HCT116 (cell line): ENCODE results near the gene CDC42BPB. TPM values are rescaled to one million over a fixed set of nuclear protein-coding genes. Genes with fewer than 3 reads are reported as not detected.

ENCODE experiments used
- ATAC-seq: fragments of 200-7000 bp; cut with Tn5 transposase; 2 replicates; pipeline ENCODE4 v1.9.1; 2020; ENCODE audit warnings: mild to moderate bottlenecking, moderate library complexity
- BruUV-seq: library from RNA; stranded (reverse); fragments of 400-500 nt; replicated peaks from 2 replicates; lab custom pipeline; 2021; lab: Mats Ljungman, UMichigan
- CTCF ChIA-PET: fragments of 300-600 bp; sonication (Branson Sonifier 250); formaldehyde crosslinking; loops from one replicate; lab custom pipeline; 2021; ENCODE audit warnings: antibody characterized with exemption; lab: Charles Lee
- POLR2A ChIA-PET: fragments of 300-600, 350-600 bp; sonication (Branson Sonifier 250); formaldehyde crosslinking; loops from one replicate; lab custom pipeline; 2021; ENCODE audit warnings: antibody characterized with exemption; lab: Charles Lee
- RAD21 ChIA-PET, 2 experiments: fragments of 300-600 bp; sonication (Branson Sonifier 250); formaldehyde crosslinking; loops; one replicate each; lab custom pipeline; 2023; ENCODE audit warnings: low total read pairs in 2 of 2; ENCODE audit not compliant: uncharacterized antibody in 2 of 2, unreplicated experiment in 2 of 2, low non-redundant PET in 1 of 2; lab: Charles Lee
- DNase-seq: peaks from one replicate; pipeline ENCODE4 v3.0.0-alpha.2; 2010; ENCODE audit warnings: low read depth, low spot score
- H2AFZ ChIP-seq: fragments of 200-600 bp; shearing (Covaris generic), sonication (generic); 2 replicates; pipeline ENCODE4 v1.6.1; 2017; ENCODE audit warnings: low read depth, mixed run types, mixed read lengths, antibody characterized with exemption, low read length; ENCODE audit not compliant: poor library complexity, severe bottlenecking
- H3K27ac ChIP-seq: 2 replicates; pipeline ENCODE4 v1.5.1; 2012; ENCODE audit warnings: low read depth, low read length
- H3K27me3 ChIP-seq: fragments of 200-600 bp; sonication (generic); 2 replicates; pipeline ENCODE4 v1.6.1; 2016; ENCODE audit warnings: mixed run types, low read length, mixed read lengths; ENCODE audit not compliant: insufficient read depth
- H3K36me3 ChIP-seq, 2 experiments: fragments of 200-500 bp in 1 of 2; fragments of 200-600 bp in 1 of 2; sonication (Bioruptor generic) in 1 of 2; sonication (generic) in 1 of 2; 2 replicates each; pipeline versions ENCODE4 v1.5.1 to v1.6.1; 2014 to 2016; ENCODE audit warnings: low read length in 2 of 2, inconsistent platforms in 1 of 2, mixed read lengths in 1 of 2, mixed run types in 1 of 2; ENCODE audit not compliant: insufficient read depth in 2 of 2, control insufficient read depth in 1 of 2
- H3K4me1 ChIP-seq, 2 experiments: fragments of 200-600 bp in 1 of 2; sonication (generic) in 1 of 2; 2 replicates each; pipeline versions ENCODE4 v1.5.1 to v1.6.1; 2012 to 2017; ENCODE audit warnings: low read length in 2 of 2, inconsistent platforms in 1 of 2, mild to moderate bottlenecking in 1 of 2, mixed read lengths in 1 of 2, mixed run types in 1 of 2, moderate library complexity in 1 of 2; ENCODE audit not compliant: insufficient read depth in 2 of 2, control insufficient read depth in 1 of 2
- H3K4me2 ChIP-seq: fragments of 200-600 bp; sonication (generic); 2 replicates; pipeline ENCODE4 v1.6.1; 2017; ENCODE audit warnings: mixed run types, low read length, mixed read lengths
- H3K4me3 ChIP-seq, 2 experiments: fragments of 200-600 bp in 1 of 2; sonication (generic) in 1 of 2; replicated peaks in 1 of 2; 2 replicates each; pipeline ENCODE4 v1.5.1; 2011 to 2016; ENCODE audit warnings: low read length in 2 of 2, control low read depth in 1 of 2, low read depth in 1 of 2, mild to moderate bottlenecking in 1 of 2, mixed read lengths in 1 of 2, mixed run types in 1 of 2
- H3K79me2 ChIP-seq: fragments of 200-600 bp; sonication (generic); 2 replicates; pipeline ENCODE4 v1.6.1; 2017; ENCODE audit warnings: mild to moderate bottlenecking, mixed run types, low read length, moderate library complexity, mixed read lengths; ENCODE audit not compliant: insufficient read depth
- H3K9ac ChIP-seq: fragments of 200-600 bp; sonication (generic); 2 replicates; pipeline ENCODE4 v1.6.1; 2016; ENCODE audit warnings: low read length, mixed read lengths
- H3K9me2 ChIP-seq: fragments of 200-600 bp; sonication (generic), shearing (Covaris generic); 2 replicates; pipeline ENCODE4 v1.6.1; 2017; ENCODE audit warnings: mixed run types, mild to moderate bottlenecking, moderate library complexity; ENCODE audit not compliant: insufficient read depth
- H3K9me3 ChIP-seq, 2 experiments: fragments of 200-500 bp in 1 of 2; fragments of 200-600 bp in 1 of 2; sonication (Bioruptor generic) in 1 of 2; sonication (generic) in 1 of 2; 2 replicates each; pipeline ENCODE4 v1.6.1; 2014 to 2017; ENCODE audit warnings: low read length in 2 of 2, mixed read lengths in 2 of 2, inconsistent platforms in 1 of 2, low read depth in 1 of 2, mild to moderate bottlenecking in 1 of 2, mixed run types in 1 of 2, moderate library complexity in 1 of 2; ENCODE audit not compliant: control insufficient read depth in 1 of 2, insufficient read depth in 1 of 2
- H4K20me1 ChIP-seq: fragments of 200-600 bp; sonication (generic), shearing (Covaris generic); 2 replicates; pipeline ENCODE4 v1.6.1; 2017; ENCODE audit warnings: mixed run types, mild to moderate bottlenecking, moderate library complexity; ENCODE audit not compliant: insufficient read depth
- CBX3 ChIP-seq: IDR thresholded peaks from 2 replicates; pipeline ENCODE4 v1.6.1; 2012; ENCODE audit warnings: low read depth
- CEBPB ChIP-seq: IDR thresholded peaks from 2 replicates; pipeline ENCODE4 v1.6.1; 2012; ENCODE audit warnings: low read depth
- CTCF ChIP-seq, 3 experiments: fragments of 200-600 bp in 1 of 3; sonication (generic) in 1 of 3; IDR thresholded peaks in 2 of 3; conservative IDR thresholded peaks in 1 of 3; 2 replicates each; pipeline ENCODE4 v1.5.1; 2012 to 2017; ENCODE audit warnings: low read depth in 2 of 3, low read length in 2 of 3, antibody characterized with exemption in 1 of 3, borderline replicate concordance in 1 of 3, control low read depth in 1 of 3, mild to moderate bottlenecking in 1 of 3, mixed read lengths in 1 of 3, mixed run types in 1 of 3, moderate library complexity in 1 of 3; ENCODE audit not compliant: insufficient read depth in 1 of 3
- ELF1 ChIP-seq: IDR thresholded peaks from 2 replicates; pipeline ENCODE4 v1.6.1; 2012; ENCODE audit warnings: low read depth, borderline replicate concordance
- EZH2phosphoT487 ChIP-seq: fragments of 200-600 bp; IDR thresholded peaks from 2 replicates; pipeline ENCODE4 v1.6.1; 2018; ENCODE audit warnings: antibody characterized with exemption, borderline replicate concordance
- POLR2A ChIP-seq: IDR thresholded peaks from 2 replicates; pipeline ENCODE4 v1.7.0; 2011; ENCODE audit warnings: borderline replicate concordance; ENCODE audit not compliant: insufficient read depth, insufficient read length; ENCODE audit errors: extremely low read depth
- REST ChIP-seq: IDR thresholded peaks from 2 replicates; pipeline ENCODE4 v1.6.1; 2012; ENCODE audit warnings: low read depth
- YY1 ChIP-seq: IDR thresholded peaks from 2 replicates; pipeline ENCODE4 v1.6.1; 2011; ENCODE audit warnings: low read length, low read depth, moderate library complexity, mild to moderate bottlenecking; ENCODE audit not compliant: insufficient replicate concordance; ENCODE audit errors: extremely low read depth
- ZFX ChIP-seq: fragments of 450-650 bp; IDR thresholded peaks from 2 replicates; pipeline ENCODE4 v1.6.1; 2017
- intact Hi-C: fragments of 100-400 bp; cut with micrococcal nuclease; formaldehyde crosslinking; loops from 2 replicates; pipeline ENCODE4 v1.10.0; 2022
- total RNA-seq: library from RNA; stranded (reverse); gene quantifications from one replicate; pipeline ENCODE4 v1.2.1, GENCODE V29; 2021; ENCODE audit not compliant: unreplicated experiment

The CDC42BPB gene
- total RNA-seq, 1 experiment from 2014 or later = 85.6 TPM

GRCh38 chr14:102957222-102957621, 100.1 kb downstream of the CDC42BPB start:
- H3K9me2 ChIP-seq = no peaks in the 10 kb centered on the region
- intact Hi-C loops = no loop called here
- ChIA-PET RAD21 (no interaction called here), POLR2A (no interaction called here), CTCF (no interaction called here)
- no peaks in the 10 kb centered on the region for H3K79me2 ChIP-seq
- BruUV-seq = no TSS peak
- no peaks in the 10 kb centered on the region for H3K4me1 ChIP-seq
- H3K4me3 ChIP-seq = no peak overlapping the region
- H3K9me3 ChIP-seq = no peaks in the 10 kb centered on the region
- H3K36me3 ChIP-seq = peaks cover 25 to 39% of the 10 kb centered on the region in 2 experiments; a peak in 3 of 4 replicates
- H3K9ac ChIP-seq = no peak overlapping the region
- ATAC-seq (no peak), DNase-seq (no peak)
- TF ChIP-seq EZH2phosphoT487 (no peak), POLR2A (no peak), YY1 (no peak), REST (no peak), CEBPB (no peak), ZFX (no peak), CTCF (IDR thresholded peaks at IDR 0.05 in 2 of 3, conservative IDR thresholded peaks at IDR 0.05 in 1 of 3; ENCODE audit: borderline replicate concordance in 1 of 3, insufficient read depth in 1 of 3, low read depth in 2 of 3, low read length in 2 of 3) (no peak), ELF1 (no peak), CBX3 (no peak)
- H2AFZ ChIP-seq = no peak overlapping the region
- H3K27ac ChIP-seq = no peak overlapping the region
- H4K20me1 ChIP-seq = no peaks in the 10 kb centered on the region
- no peak overlapping the region for H3K4me2 ChIP-seq
- H3K27me3 ChIP-seq = no peaks in the 10 kb centered on the region
